HEK293 (cell line): ENCODE measurements around the gene PABPN1L.

ENCODE experiments used
- EGR2 ChIP-seq: fragments of 450-650 bp; formaldehyde crosslinking; IDR thresholded peaks from 2 replicates; pipeline ENCODE4 v1.5.1; 2016; ENCODE audit warnings: low read depth, missing biosample characterization, missing genetic modification characterization
- REPIN1 ChIP-seq: fragments of 450-650 bp; formaldehyde crosslinking; IDR thresholded peaks from 2 replicates; pipeline ENCODE4 v1.5.1; 2017; ENCODE audit warnings: missing biosample characterization, missing genetic modification characterization, low read depth
- SCRT1 ChIP-seq: fragments of 450-650 bp; formaldehyde crosslinking; IDR thresholded peaks from 2 replicates; pipeline ENCODE4 v1.5.1; 2016; ENCODE audit warnings: missing biosample characterization, missing genetic modification characterization, borderline replicate concordance
- SP2 ChIP-seq: fragments of 450-650 bp; formaldehyde crosslinking; IDR thresholded peaks from 2 replicates; pipeline ENCODE4 v1.5.1; 2016; ENCODE audit warnings: missing biosample characterization, missing genetic modification characterization
- SP7 ChIP-seq: fragments of 450-650 bp; formaldehyde crosslinking; IDR thresholded peaks from 2 replicates; pipeline ENCODE4 v1.5.1; 2016; ENCODE audit warnings: missing biosample characterization, missing genetic modification characterization
- ZBTB48 ChIP-seq: fragments of 450-650 bp; formaldehyde crosslinking; IDR thresholded peaks from 2 replicates; pipeline ENCODE4 v1.5.1; 2016; ENCODE audit warnings: missing biosample characterization, missing genetic modification characterization
- ZFP3 ChIP-seq: fragments of 450-650 bp; formaldehyde crosslinking; IDR thresholded peaks from 2 replicates; pipeline ENCODE4 v1.5.1; 2016; ENCODE audit warnings: low read depth, missing biosample characterization, missing genetic modification characterization
- ZNF133 ChIP-seq: fragments of 450-650 bp; formaldehyde crosslinking; IDR thresholded peaks from 2 replicates; pipeline ENCODE4 v1.5.1; 2016; ENCODE audit warnings: missing biosample characterization, missing genetic modification characterization
- ZNF174 ChIP-seq: fragments of 450-650 bp; formaldehyde crosslinking; IDR thresholded peaks from 2 replicates; pipeline ENCODE4 v1.5.0; 2017; ENCODE audit warnings: missing biosample characterization, mild to moderate bottlenecking, missing genetic modification characterization
- ZNF175 ChIP-seq: fragments of 450-650 bp; formaldehyde crosslinking; IDR thresholded peaks from 2 replicates; pipeline ENCODE4 v1.5.1; 2016; ENCODE audit warnings: missing biosample characterization, missing genetic modification characterization
- ZNF248 ChIP-seq: fragments of 450-650 bp; formaldehyde crosslinking; IDR thresholded peaks from 2 replicates; pipeline ENCODE4 v1.5.1; 2017; ENCODE audit warnings: missing biosample characterization, missing genetic modification characterization
- ZNF341 ChIP-seq: fragments of 450-650 bp; formaldehyde crosslinking; IDR thresholded peaks from 2 replicates; pipeline ENCODE4; 2016; ENCODE audit warnings: low read depth, missing biosample characterization, missing genetic modification characterization
- ZNF37A ChIP-seq: fragments of 450-650 bp; IDR thresholded peaks from 2 replicates; pipeline ENCODE4 v1.5.1; 2018; ENCODE audit warnings: missing biosample characterization, missing genetic modification characterization
- ZNF394 ChIP-seq: fragments of 450-650 bp; formaldehyde crosslinking; IDR thresholded peaks from 2 replicates; pipeline ENCODE4 v1.5.1; 2016; ENCODE audit warnings: missing biosample characterization, missing genetic modification characterization, mild to moderate bottlenecking, moderate library complexity, borderline replicate concordance
- ZNF433 ChIP-seq: fragments of 450-650 bp; formaldehyde crosslinking; IDR thresholded peaks from 2 replicates; pipeline ENCODE4 v1.5.1; 2016; ENCODE audit warnings: missing biosample characterization, missing genetic modification characterization, low read depth
- ZNF549 ChIP-seq: fragments of 450-650 bp; IDR thresholded peaks from 2 replicates; pipeline ENCODE4 v1.5.1; 2018; ENCODE audit warnings: missing biosample characterization, missing genetic modification characterization, mild to moderate bottlenecking, inconsistent platforms, moderate library complexity
- ZNF560 ChIP-seq: fragments of 450-650 bp; formaldehyde crosslinking; IDR thresholded peaks from 2 replicates; pipeline ENCODE4 v1.5.1; 2017; ENCODE audit warnings: missing biosample characterization, missing genetic modification characterization, borderline replicate concordance
- ZNF571 ChIP-seq: fragments of 450-650 bp; formaldehyde crosslinking; IDR thresholded peaks from 2 replicates; pipeline ENCODE4 v1.5.0; 2017; ENCODE audit warnings: missing biosample characterization, missing genetic modification characterization
- ZNF621 ChIP-seq: fragments of 450-650 bp; formaldehyde crosslinking; IDR thresholded peaks from 2 replicates; pipeline ENCODE4 v1.5.1; 2017; ENCODE audit warnings: missing biosample characterization, missing genetic modification characterization
- ZNF626 ChIP-seq: fragments of 450-650 bp; sonication (Bioruptor Pico); formaldehyde crosslinking; IDR thresholded peaks from 2 replicates; pipeline ENCODE4 v1.5.1; 2018; ENCODE audit warnings: missing biosample characterization, missing genetic modification characterization, inconsistent platforms
- ZNF843 ChIP-seq: fragments of 450-650 bp; formaldehyde crosslinking; IDR thresholded peaks from 2 replicates; pipeline ENCODE4 v1.5.1; 2016; ENCODE audit warnings: missing biosample characterization, missing genetic modification characterization
- ZSCAN16 ChIP-seq: fragments of 450-650 bp; formaldehyde crosslinking; IDR thresholded peaks from 2 replicates; pipeline ENCODE4 v1.5.1; 2016; ENCODE audit warnings: missing biosample characterization, missing genetic modification characterization
- TF ChIP-seq, protein P1 (sequence below): fragments of 450-650 bp; formaldehyde crosslinking; IDR thresholded peaks from 2 replicates; pipeline ENCODE4 v1.5.1; 2017; ENCODE audit warnings: missing biosample characterization, missing genetic modification characterization
- TF ChIP-seq, protein P2 (sequence below): fragments of 450-650 bp; formaldehyde crosslinking; IDR thresholded peaks from 2 replicates; pipeline ENCODE4 v1.5.1; 2016; ENCODE audit warnings: missing biosample characterization, missing genetic modification characterization
- TF ChIP-seq, protein P3 (sequence below): fragments of 450-650 bp; formaldehyde crosslinking; IDR thresholded peaks from 2 replicates; pipeline ENCODE4 v1.5.1; 2017; ENCODE audit warnings: missing biosample characterization, missing genetic modification characterization
- TF ChIP-seq, protein P4 (sequence below): fragments of 450-650 bp; formaldehyde crosslinking; IDR thresholded peaks from 2 replicates; pipeline ENCODE4 v1.5.0; 2017; ENCODE audit warnings: missing biosample characterization, missing genetic modification characterization, borderline replicate concordance
- TF ChIP-seq, protein P5 (sequence below): fragments of 450-650 bp; formaldehyde crosslinking; conservative IDR thresholded peaks from 2 replicates; pipeline ENCODE4 v1.5.1; 2016; ENCODE audit warnings: low read depth, missing biosample characterization, missing genetic modification characterization
- TF ChIP-seq, protein P6 (sequence below): fragments of 450-650 bp; IDR thresholded peaks from 2 replicates; pipeline ENCODE4 v1.5.1; 2018; ENCODE audit warnings: missing biosample characterization, missing genetic modification characterization

The PABPN1L gene

DNA sequence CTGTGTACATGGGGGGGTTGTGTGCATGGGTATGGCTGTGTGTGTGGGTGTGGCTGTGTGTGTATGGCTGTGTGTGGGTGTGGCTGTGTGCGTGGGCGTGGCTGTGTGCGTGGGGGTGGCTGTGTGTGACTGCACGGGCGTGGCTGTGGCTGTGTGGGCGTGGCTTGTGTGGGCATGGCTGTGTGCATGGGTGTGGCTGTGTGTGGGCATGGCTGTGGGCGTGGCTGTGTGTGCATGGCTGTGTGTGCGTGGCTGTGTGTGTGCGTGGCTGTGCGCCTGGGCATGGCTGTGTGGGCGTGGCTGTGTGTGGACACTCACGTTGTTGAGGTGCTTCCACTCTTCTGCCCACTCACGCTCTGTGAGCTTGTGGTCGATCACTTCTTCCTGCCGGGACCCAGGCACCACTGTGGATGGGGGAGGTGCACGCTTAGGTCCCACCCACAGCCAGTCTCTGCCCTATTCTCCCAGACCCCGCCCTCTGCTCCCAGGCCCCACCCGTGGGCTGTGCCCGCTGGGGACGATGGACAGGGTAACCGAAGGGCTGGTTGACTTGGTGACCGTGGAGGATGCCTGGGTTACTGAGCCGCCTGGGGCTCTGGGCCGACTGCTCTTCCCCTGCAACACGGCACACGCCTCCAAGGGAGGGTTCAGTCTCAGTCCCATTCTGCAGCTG lies 16.0 kb upstream of the PABPN1L start (continued):
- TF ChIP-seq, protein P1, sequence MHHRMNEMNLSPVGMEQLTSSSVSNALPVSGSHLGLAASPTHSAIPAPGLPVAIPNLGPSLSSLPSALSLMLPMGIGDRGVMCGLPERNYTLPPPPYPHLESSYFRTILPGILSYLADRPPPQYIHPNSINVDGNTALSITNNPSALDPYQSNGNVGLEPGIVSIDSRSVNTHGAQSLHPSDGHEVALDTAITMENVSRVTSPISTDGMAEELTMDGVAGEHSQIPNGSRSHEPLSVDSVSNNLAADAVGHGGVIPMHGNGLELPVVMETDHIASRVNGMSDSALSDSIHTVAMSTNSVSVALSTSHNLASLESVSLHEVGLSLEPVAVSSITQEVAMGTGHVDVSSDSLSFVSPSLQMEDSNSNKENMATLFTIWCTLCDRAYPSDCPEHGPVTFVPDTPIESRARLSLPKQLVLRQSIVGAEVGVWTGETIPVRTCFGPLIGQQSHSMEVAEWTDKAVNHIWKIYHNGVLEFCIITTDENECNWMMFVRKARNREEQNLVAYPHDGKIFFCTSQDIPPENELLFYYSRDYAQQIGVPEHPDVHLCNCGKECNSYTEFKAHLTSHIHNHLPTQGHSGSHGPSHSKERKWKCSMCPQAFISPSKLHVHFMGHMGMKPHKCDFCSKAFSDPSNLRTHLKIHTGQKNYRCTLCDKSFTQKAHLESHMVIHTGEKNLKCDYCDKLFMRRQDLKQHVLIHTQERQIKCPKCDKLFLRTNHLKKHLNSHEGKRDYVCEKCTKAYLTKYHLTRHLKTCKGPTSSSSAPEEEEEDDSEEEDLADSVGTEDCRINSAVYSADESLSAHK (tag by site-specific recombination) = no peak
- TF ChIP-seq, protein P2, sequence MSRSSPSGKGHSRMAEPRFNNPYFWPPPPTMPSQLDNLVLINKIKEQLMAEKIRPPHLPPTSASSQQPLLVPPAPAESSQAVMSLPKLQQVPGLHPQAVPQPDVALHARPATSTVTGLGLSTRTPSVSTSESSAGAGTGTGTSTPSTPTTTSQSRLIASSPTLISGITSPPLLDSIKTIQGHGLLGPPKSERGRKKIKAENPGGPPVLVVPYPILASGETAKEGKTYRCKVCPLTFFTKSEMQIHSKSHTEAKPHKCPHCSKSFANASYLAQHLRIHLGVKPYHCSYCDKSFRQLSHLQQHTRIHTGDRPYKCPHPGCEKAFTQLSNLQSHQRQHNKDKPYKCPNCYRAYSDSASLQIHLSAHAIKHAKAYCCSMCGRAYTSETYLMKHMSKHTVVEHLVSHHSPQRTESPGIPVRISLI (tag by site-specific recombination) = no peak
- TF ChIP-seq ZNF843 (no peak), ZNF394 (tag by site-specific recombination) (no peak), ZNF133 (tag by site-specific recombination) (no peak), ZNF174 (no peak), ZNF621 (tag by site-specific recombination) (no peak), ZBTB48 (tag by site-specific recombination) (no peak), SP7 (tag by site-specific recombination) (no peak), ZNF248 (no peak), SCRT1 (tag by site-specific recombination) (no peak), ZNF433 (no peak), ZNF37A (tag by site-specific recombination) (no peak), ZNF626 (tag by site-specific recombination) (no peak), ZNF549 (tag by site-specific recombination) (no peak), ZNF175 (tag by site-specific recombination) (no peak), ZNF560 (tag by site-specific recombination) (no peak), ZNF341 (tag by site-specific recombination) (no peak), EGR2 (tag by site-specific recombination) (peak; percentile 100), ZSCAN16 (tag by site-specific recombination) (no peak), SP2 (peak; percentile 32), REPIN1 (tag by site-specific recombination) (no peak), ZNF571 (tag by site-specific recombination) (no peak), ZFP3 (tag by site-specific recombination) (no peak)
- TF ChIP-seq, protein P3, sequence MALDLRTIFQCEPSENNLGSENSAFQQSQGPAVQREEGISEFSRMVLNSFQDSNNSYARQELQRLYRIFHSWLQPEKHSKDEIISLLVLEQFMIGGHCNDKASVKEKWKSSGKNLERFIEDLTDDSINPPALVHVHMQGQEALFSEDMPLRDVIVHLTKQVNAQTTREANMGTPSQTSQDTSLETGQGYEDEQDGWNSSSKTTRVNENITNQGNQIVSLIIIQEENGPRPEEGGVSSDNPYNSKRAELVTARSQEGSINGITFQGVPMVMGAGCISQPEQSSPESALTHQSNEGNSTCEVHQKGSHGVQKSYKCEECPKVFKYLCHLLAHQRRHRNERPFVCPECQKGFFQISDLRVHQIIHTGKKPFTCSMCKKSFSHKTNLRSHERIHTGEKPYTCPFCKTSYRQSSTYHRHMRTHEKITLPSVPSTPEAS (tag by site-specific recombination) = peak; percentile 86
- TF ChIP-seq, protein P4, sequence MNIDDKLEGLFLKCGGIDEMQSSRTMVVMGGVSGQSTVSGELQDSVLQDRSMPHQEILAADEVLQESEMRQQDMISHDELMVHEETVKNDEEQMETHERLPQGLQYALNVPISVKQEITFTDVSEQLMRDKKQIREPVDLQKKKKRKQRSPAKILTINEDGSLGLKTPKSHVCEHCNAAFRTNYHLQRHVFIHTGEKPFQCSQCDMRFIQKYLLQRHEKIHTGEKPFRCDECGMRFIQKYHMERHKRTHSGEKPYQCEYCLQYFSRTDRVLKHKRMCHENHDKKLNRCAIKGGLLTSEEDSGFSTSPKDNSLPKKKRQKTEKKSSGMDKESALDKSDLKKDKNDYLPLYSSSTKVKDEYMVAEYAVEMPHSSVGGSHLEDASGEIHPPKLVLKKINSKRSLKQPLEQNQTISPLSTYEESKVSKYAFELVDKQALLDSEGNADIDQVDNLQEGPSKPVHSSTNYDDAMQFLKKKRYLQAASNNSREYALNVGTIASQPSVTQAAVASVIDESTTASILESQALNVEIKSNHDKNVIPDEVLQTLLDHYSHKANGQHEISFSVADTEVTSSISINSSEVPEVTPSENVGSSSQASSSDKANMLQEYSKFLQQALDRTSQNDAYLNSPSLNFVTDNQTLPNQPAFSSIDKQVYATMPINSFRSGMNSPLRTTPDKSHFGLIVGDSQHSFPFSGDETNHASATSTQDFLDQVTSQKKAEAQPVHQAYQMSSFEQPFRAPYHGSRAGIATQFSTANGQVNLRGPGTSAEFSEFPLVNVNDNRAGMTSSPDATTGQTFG (tag by site-specific recombination) = 0 out of 2 replicates have a peak, but pooled peaks have one; percentile 18
- TF ChIP-seq, protein P5, sequence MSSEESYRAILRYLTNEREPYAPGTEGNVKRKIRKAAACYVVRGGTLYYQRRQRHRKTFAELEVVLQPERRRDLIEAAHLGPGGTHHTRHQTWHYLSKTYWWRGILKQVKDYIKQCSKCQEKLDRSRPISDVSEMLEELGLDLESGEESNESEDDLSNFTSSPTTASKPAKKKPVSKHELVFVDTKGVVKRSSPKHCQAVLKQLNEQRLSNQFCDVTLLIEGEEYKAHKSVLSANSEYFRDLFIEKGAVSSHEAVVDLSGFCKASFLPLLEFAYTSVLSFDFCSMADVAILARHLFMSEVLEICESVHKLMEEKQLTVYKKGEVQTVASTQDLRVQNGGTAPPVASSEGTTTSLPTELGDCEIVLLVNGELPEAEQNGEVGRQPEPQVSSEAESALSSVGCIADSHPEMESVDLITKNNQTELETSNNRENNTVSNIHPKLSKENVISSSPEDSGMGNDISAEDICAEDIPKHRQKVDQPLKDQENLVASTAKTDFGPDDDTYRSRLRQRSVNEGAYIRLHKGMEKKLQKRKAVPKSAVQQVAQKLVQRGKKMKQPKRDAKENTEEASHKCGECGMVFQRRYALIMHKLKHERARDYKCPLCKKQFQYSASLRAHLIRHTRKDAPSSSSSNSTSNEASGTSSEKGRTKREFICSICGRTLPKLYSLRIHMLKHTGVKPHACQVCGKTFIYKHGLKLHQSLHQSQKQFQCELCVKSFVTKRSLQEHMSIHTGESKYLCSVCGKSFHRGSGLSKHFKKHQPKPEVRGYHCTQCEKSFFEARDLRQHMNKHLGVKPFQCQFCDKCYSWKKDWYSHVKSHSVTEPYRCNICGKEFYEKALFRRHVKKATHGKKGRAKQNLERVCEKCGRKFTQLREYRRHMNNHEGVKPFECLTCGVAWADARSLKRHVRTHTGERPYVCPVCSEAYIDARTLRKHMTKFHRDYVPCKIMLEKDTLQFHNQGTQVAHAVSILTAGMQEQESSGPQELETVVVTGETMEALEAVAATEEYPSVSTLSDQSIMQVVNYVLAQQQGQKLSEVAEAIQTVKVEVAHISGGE = no peak
- TF ChIP-seq, protein P6, sequence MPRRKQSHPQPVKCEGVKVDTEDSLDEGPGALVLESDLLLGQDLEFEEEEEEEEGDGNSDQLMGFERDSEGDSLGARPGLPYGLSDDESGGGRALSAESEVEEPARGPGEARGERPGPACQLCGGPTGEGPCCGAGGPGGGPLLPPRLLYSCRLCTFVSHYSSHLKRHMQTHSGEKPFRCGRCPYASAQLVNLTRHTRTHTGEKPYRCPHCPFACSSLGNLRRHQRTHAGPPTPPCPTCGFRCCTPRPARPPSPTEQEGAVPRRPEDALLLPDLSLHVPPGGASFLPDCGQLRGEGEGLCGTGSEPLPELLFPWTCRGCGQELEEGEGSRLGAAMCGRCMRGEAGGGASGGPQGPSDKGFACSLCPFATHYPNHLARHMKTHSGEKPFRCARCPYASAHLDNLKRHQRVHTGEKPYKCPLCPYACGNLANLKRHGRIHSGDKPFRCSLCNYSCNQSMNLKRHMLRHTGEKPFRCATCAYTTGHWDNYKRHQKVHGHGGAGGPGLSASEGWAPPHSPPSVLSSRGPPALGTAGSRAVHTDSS = no peak
